Endothelial cell of umbilical vein (primary cell): ENCODE measurements around the gene PLXDC2.

Experiments used
- EZH2 ChIP-seq: IDR thresholded peaks from 2 replicates; pipeline ENCODE4 v1.6.1; 2012; ENCODE audit warnings: borderline replicate concordance, low read depth, mild to moderate bottlenecking, moderate library complexity, low read length, inconsistent platforms; ENCODE audit not compliant: severe bottlenecking
- GATA2 ChIP-seq: IDR thresholded peaks from 2 replicates; pipeline ENCODE4 v1.7.0; 2011; ENCODE audit warnings: low read depth, mild to moderate bottlenecking, moderate library complexity, mixed read lengths, low read length; ENCODE audit not compliant: insufficient read length, insufficient read depth
- JUN ChIP-seq: IDR thresholded peaks from 2 replicates; pipeline ENCODE4 v1.6.1; 2011; ENCODE audit warnings: borderline replicate concordance, low read depth; ENCODE audit not compliant: insufficient read length, insufficient read depth
- MYC ChIP-seq: IDR thresholded peaks from one replicate; pipeline ENCODE4 v1.6.1; 2011; ENCODE audit warnings: mild to moderate bottlenecking, low read depth, low read length
- POLR2A ChIP-seq: IDR thresholded peaks from 2 replicates; pipeline ENCODE4 v1.6.1; 2012; ENCODE audit warnings: low read depth, mild to moderate bottlenecking, control low read depth, low read length
- POLR2AphosphoS5 ChIP-seq: IDR thresholded peaks from 2 replicates; pipeline ENCODE4 v1.6.1; 2012; ENCODE audit warnings: low read depth, mild to moderate bottlenecking, control low read depth, low read length, moderate library complexity; ENCODE audit not compliant: insufficient read depth
- TF ChIP-seq, protein P1 (sequence below), 2 donors: IDR thresholded peaks; 1 replicate in 1 of 2; 2 replicates in 1 of 2; pipeline ENCODE4 v1.5.1; 2011; ENCODE audit warnings: low read length in 2 of 2, mild to moderate bottlenecking in 2 of 2, moderate library complexity in 2 of 2, control low read depth in 1 of 2, inconsistent platforms in 1 of 2, low read depth in 1 of 2; ENCODE audit not compliant: insufficient read depth in 1 of 2; ENCODE audit errors: extremely low read depth in 1 of 2
- TF ChIP-seq, protein P2 (sequence below): IDR thresholded peaks from 2 replicates; pipeline ENCODE4 v1.6.1; 2011; ENCODE audit not compliant: insufficient read depth, insufficient read length

DNA sequence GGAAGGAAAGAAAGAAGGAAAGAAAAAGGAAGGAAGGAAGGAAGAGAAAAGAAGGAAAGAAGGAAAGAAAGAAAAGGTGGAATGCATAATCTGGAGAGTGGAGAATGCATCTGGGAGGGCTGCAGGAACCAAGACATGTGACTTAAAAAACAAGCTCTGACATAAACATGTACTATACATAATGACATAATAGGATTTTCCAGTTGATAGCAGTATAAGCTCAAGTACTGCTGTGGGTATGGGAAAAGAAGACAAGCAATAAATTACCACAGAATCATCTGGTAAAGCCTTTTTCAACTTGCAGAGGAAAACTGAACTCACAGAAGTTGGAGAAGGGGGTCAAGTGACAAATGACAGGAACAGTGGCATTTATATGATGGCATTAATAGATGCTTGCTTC lies 345.9 kb downstream of the PLXDC2 start:
- TF ChIP-seq, protein P1, sequence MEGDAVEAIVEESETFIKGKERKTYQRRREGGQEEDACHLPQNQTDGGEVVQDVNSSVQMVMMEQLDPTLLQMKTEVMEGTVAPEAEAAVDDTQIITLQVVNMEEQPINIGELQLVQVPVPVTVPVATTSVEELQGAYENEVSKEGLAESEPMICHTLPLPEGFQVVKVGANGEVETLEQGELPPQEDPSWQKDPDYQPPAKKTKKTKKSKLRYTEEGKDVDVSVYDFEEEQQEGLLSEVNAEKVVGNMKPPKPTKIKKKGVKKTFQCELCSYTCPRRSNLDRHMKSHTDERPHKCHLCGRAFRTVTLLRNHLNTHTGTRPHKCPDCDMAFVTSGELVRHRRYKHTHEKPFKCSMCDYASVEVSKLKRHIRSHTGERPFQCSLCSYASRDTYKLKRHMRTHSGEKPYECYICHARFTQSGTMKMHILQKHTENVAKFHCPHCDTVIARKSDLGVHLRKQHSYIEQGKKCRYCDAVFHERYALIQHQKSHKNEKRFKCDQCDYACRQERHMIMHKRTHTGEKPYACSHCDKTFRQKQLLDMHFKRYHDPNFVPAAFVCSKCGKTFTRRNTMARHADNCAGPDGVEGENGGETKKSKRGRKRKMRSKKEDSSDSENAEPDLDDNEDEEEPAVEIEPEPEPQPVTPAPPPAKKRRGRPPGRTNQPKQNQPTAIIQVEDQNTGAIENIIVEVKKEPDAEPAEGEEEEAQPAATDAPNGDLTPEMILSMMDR (IDR thresholded peaks at IDR 0.05; ENCODE audit: extremely low read depth in 1 of 2, insufficient read depth in 1 of 2, low read depth in 1 of 2, low read length in 2 of 2) = no peak
- TF ChIP-seq EZH2 = no peak
- no peak for TF ChIP-seq JUN
- TF ChIP-seq POLR2AphosphoS5 = no peak
- TF ChIP-seq POLR2A = no peak
- TF ChIP-seq, protein P2, sequence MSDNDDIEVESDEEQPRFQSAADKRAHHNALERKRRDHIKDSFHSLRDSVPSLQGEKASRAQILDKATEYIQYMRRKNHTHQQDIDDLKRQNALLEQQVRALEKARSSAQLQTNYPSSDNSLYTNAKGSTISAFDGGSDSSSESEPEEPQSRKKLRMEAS = no peak
- TF ChIP-seq MYC = no peak
- no peak for TF ChIP-seq GATA2
